ENCODE data around the gene D2HGDH.

The D2HGDH gene

DNA sequence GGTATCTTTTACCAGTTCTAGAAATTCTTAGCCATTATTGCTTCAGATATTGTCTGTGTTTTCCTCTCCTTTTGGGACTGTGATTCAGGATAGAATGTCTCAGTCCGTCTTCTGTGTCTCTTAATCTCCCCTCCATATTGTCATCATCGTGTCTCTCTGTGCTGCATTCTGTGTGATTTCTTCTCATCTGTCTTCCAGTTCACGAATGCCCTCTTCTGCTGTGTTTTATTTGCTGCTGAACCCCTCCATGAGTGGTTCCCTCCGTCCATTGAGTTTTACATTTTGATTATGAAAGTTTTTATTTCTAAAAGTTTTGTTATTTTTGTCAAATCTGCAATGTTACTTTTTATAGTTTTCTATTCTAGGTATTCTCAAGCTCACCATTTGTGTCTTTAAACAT is 11.7 kb downstream of the D2HGDH start:
- H3K4me3 ChIP-seq (ENCODE audit: low read length) = no peak overlapping the region
- no peak for DNase-seq (ENCODE audit: low read depth)
- TF ChIP-seq, protein P1, sequence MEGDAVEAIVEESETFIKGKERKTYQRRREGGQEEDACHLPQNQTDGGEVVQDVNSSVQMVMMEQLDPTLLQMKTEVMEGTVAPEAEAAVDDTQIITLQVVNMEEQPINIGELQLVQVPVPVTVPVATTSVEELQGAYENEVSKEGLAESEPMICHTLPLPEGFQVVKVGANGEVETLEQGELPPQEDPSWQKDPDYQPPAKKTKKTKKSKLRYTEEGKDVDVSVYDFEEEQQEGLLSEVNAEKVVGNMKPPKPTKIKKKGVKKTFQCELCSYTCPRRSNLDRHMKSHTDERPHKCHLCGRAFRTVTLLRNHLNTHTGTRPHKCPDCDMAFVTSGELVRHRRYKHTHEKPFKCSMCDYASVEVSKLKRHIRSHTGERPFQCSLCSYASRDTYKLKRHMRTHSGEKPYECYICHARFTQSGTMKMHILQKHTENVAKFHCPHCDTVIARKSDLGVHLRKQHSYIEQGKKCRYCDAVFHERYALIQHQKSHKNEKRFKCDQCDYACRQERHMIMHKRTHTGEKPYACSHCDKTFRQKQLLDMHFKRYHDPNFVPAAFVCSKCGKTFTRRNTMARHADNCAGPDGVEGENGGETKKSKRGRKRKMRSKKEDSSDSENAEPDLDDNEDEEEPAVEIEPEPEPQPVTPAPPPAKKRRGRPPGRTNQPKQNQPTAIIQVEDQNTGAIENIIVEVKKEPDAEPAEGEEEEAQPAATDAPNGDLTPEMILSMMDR (IDR thresholded peaks at IDR 0.05; ENCODE audit: insufficient read depth, low read depth, low read length, missing control alignments) = no peak

DNA sequence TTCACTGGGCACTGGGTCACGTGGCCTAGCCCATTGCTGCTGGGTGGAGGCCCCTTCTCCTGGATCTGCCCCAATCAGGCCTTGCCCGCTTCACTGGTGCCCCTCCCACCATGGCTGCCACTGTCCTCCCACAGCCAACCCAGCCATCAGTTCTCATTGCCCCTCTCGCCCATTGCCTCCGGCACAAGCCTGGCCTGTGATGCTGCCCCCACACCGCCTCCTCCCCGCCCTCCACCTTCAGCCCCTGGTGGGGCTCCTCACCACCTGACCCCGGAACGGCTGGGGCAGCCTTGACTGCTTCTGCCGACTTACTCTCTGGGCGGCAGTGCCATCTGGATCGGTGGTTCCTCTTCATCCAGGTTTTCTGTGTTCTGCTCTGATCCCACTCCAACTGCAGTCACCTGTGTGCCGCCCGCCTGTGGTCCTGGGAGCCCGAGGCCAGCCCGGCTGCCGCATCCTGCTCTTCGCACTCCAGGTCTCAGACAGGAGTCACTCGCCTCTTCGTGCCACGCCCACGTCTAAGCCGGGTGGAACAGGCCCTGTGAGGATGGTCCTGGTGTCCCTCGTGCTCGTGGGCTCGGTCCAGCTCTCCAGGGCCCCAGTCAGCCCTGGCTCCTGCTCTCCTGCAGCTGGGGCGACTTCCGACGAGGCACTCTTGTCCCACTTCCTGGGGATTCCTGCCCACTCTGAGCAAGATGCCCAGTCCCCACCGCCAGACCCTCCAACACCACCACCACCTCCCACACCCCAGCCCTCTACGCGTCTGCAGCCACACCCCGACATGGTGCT is 14.2 kb downstream of the D2HGDH start:
- DNase-seq (ENCODE audit: low read depth) = no peak
- H3K4me3 ChIP-seq (ENCODE audit: low read length) = no peak overlapping the region
- TF ChIP-seq, protein P1 (IDR thresholded peaks at IDR 0.05; ENCODE audit: insufficient read depth, low read depth, low read length, missing control alignments) = no peak

GRCh38 chr2:241750076-241750840 is 15.8 kb downstream of the D2HGDH start:
- H3K4me3 ChIP-seq (ENCODE audit: low read length) = no peak overlapping the region
- DNase-seq (ENCODE audit: low read depth) = no peak
- TF ChIP-seq, protein P1 (IDR thresholded peaks at IDR 0.05; ENCODE audit: insufficient read depth, low read depth, low read length, missing control alignments) = no peak

DNA sequence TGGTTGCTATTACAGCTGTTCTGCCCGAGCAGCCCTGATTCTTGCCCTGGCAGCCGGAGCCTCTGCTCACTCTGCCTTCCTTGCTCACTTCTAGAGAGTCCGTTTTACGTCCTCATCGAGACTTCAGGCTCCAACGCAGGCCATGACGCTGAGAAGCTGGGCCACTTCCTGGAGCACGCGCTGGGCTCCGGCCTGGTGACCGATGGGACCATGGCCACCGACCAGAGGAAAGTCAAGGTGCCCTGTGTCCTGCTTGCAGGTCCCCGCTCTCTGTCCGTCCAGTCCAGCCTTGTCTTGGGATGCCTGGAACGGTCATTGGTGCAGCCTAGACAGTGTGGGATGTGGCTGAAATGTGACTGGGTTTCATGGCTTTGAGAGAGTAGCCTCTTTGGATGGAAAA is 16.7 kb downstream of the D2HGDH start:
- no peak overlapping the region for H3K4me3 ChIP-seq (ENCODE audit: low read length)
- DNase-seq (ENCODE audit: low read depth) = no peak
- TF ChIP-seq, protein P1 (IDR thresholded peaks at IDR 0.05; ENCODE audit: insufficient read depth, low read depth, low read length, missing control alignments) = no peak

DNA sequence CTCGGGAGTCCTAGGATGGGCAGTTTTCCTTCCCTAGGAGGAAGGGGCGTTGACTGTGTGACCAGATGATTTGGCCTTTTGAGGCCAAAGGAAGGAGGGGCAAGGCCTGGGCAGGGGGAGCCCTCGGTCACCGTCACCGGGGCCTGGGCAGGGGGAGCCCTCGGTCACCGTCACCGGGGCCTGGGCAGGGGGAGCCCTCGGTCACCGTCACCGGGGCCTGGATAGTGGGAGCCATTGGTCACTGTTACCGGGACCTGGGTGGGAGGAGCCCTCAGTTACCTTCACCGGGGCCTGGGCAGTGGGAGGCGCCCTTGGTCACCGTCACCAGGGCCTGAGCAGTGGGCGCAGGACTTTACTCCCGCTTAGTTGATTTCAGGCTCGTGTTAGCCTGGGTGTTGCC is 17.3 kb downstream of the D2HGDH start:
- TF ChIP-seq, protein P1 (IDR thresholded peaks at IDR 0.05; ENCODE audit: insufficient read depth, low read depth, low read length, missing control alignments) = no peak

DNA sequence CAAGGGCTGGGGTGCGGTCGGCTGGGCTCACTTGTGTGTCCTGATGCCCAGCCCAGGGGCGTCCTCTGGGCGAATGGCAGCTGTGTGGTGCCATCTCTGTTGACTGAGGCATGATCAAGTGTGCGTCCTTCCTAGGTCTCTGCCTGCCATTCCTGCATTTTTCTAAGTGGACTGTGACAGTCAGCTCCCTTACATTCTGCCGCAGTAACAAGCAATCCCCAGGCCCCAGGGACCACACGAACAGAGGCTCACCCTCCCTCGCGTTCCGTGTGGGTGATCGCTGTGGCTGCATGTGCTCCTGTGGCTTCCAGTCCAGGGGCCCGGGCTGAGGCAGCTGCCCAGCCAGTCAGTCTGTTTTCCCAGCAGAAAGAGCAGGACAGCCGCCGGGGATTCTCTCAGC is 17.8 kb downstream of the D2HGDH start:
- DNase-seq (ENCODE audit: low read depth) = no peak
- TF ChIP-seq, protein P1 (IDR thresholded peaks at IDR 0.05; ENCODE audit: insufficient read depth, low read depth, low read length, missing control alignments) = no peak
- no peak overlapping the region for H3K4me3 ChIP-seq (ENCODE audit: low read length)

More for the DNA sequence above, 17.3 kb downstream of the D2HGDH start:
- DNase-seq (ENCODE audit: low read depth) = no peak
- no peak overlapping the region for H3K4me3 ChIP-seq (ENCODE audit: low read length)

Data from epithelial cell of esophagus (primary cell).